Activated T-cell treated with anti-CD3 and anti-CD28 coated beads, Interleukin-2, amount 50 U/mL, for 72 hours (primary cell): ENCODE measurements around the gene NDC1. TPM values are rescaled to one million over a fixed set of nuclear protein-coding genes. Genes with fewer than 3 reads are reported as not detected.
"Not testable (repeated sequence)": the region's sequence is repeated elsewhere in the genome, so short reads cannot be mapped to it uniquely, and the experiment has no call there.

Experiments
- ATAC-seq, 2 donors: fragments of 150-1000 bp; cut with Tn5 transposase; replicated peaks in 1 of 2; 2 replicates each; pipeline ENCODE4 v1.10.0; 2021; ENCODE audit warnings: moderate library complexity in 2 of 2, mild to moderate bottlenecking in 1 of 2
- DNase-seq, 2 donors: peaks; one replicate each; pipeline ENCODE4 v3.0.0; 2021 to 2022; ENCODE audit warnings: mixed read lengths in 1 of 2
- H3K27ac Mint-ChIP-seq: one replicate; pipeline ENCODE4 v1.8.0; 2022; ENCODE audit warnings: mild to moderate bottlenecking, moderate library complexity, mixed read lengths
- H3K27me3 Mint-ChIP-seq: one replicate; pipeline ENCODE4 v1.8.0; 2022; ENCODE audit warnings: low read depth, mixed read lengths
- H3K36me3 Mint-ChIP-seq, 2 donors: one replicate each; pipeline ENCODE4 v1.8.0; 2022; ENCODE audit warnings: mixed read lengths in 2 of 2, mild to moderate bottlenecking in 1 of 2; ENCODE audit not compliant: insufficient read depth in 2 of 2
- H3K4me1 Mint-ChIP-seq: one replicate; pipeline ENCODE4 v1.8.0; 2022; ENCODE audit warnings: low read depth, mixed read lengths
- H3K4me3 Mint-ChIP-seq, 2 donors: one replicate each; pipeline ENCODE4 v1.8.0; 2022; ENCODE audit warnings: mild to moderate bottlenecking in 2 of 2, mixed read lengths in 2 of 2, moderate library complexity in 2 of 2
- H3K9me3 Mint-ChIP-seq, 2 donors: one replicate each; pipeline ENCODE4 v1.8.0; 2022; ENCODE audit warnings: mixed read lengths in 2 of 2
- total RNA-seq, 2 donors: library from RNA; stranded (reverse); gene quantifications; one replicate each; pipeline ENCODE4 v1.2.3, GENCODE V29; 2022

Gene NDC1
- total RNA-seq, 2 donors from 2014 or later: 17.1 to 22.8 TPM

GRCh38 chr1:53850082-53850673 is 12.1 kb upstream of the NDC1 start:
- H3K4me3 Mint-ChIP-seq: no peak overlapping the region
- ATAC-seq (no peak), DNase-seq (no peak)
- no peak overlapping the region for H3K27ac Mint-ChIP-seq
- H3K27me3 Mint-ChIP-seq: no peaks in the 10 kb centered on the region
- H3K9me3 Mint-ChIP-seq: no peaks in the 10 kb centered on the region
- H3K4me1 Mint-ChIP-seq: no peaks in the 10 kb centered on the region
- peaks cover 2 to 8% of the 10 kb centered on the region in 2 donors for H3K36me3 Mint-ChIP-seq

GRCh38 chr1:53847980-53848379 is 9.9 kb upstream of the NDC1 start:
- no peak overlapping the region for H3K27ac Mint-ChIP-seq
- H3K4me3 Mint-ChIP-seq: no peak overlapping the region
- no peaks in the 10 kb centered on the region for H3K9me3 Mint-ChIP-seq
- H3K4me1 Mint-ChIP-seq: no peaks in the 10 kb centered on the region
- H3K36me3 Mint-ChIP-seq: peaks cover 2 to 3% of the 10 kb centered on the region in 2 donors
- no peak for ATAC-seq
- H3K27me3 Mint-ChIP-seq: no peaks in the 10 kb centered on the region
- DNase-seq: no peak

- peaks cover 9% of the 10 kb centered on the region for H3K4me1 Mint-ChIP-seq
- H3K27me3 Mint-ChIP-seq: no peaks in the 10 kb centered on the region
- no peak for ATAC-seq
These were observed 4.3 kb upstream of the NDC1 start for GRCh38 chr1:53842347-53842746.

GRCh38 chr1:53838654-53838974 is 518 bp upstream of the NDC1 start:
- peaks cover 36% of the 10 kb centered on the region for H3K4me1 Mint-ChIP-seq
- peak overlapping the region; percentile 97 to 100 for H3K4me3 Mint-ChIP-seq
- H3K36me3 Mint-ChIP-seq: peaks cover 4 to 12% of the 10 kb centered on the region in 2 donors
- H3K27me3 Mint-ChIP-seq: no peaks in the 10 kb centered on the region
- no peak for ATAC-seq
- H3K9me3 Mint-ChIP-seq: no peaks in the 10 kb centered on the region
- DNase-seq: no peak
- peak overlapping the region; percentile 98 for H3K27ac Mint-ChIP-seq

More at GRCh38 chr1:53842347-53842746, 4.3 kb upstream of the NDC1 start:
- Mint-ChIP-seq H3K4me3 (no peak overlapping the region), H3K27ac (no peak overlapping the region), H3K36me3 (peaks cover 4 to 8% of the 10 kb centered on the region in 2 donors), H3K9me3 (no peaks in the 10 kb centered on the region)
- no peak for DNase-seq

GRCh38 chr1:53837646-53837923 is 511 bp downstream of the NDC1 start:
- H3K27ac Mint-ChIP-seq: peak overlapping the region; percentile 95

GRCh38 chr1:53835491-53835890 is 2.6 kb downstream of the NDC1 start:
- Mint-ChIP-seq H3K4me1 (peaks cover 36% of the 10 kb centered on the region), H3K27me3 (no peaks in the 10 kb centered on the region), H3K9me3 (no peaks in the 10 kb centered on the region), H3K36me3 (peaks cover 5 to 15% of the 10 kb centered on the region in 2 donors), H3K4me3 (peak overlapping the region in 1 of 2 donors; percentile 85), H3K27ac (peak overlapping the region; percentile 94)
- no peak for ATAC-seq
- no peak for DNase-seq

More at GRCh38 chr1:53837646-53837923, 511 bp downstream of the NDC1 start:
- Mint-ChIP-seq H3K4me3 (peak overlapping the region; percentile 97 to 100), H3K27me3 (no peaks in the 10 kb centered on the region), H3K4me1 (peaks cover 36% of the 10 kb centered on the region), H3K9me3 (no peaks in the 10 kb centered on the region), H3K36me3 (peaks cover 6 to 13% of the 10 kb centered on the region in 2 donors)
- ATAC-seq (no peak), DNase-seq (no peak)

- no peak for ATAC-seq
- no peaks in the 10 kb centered on the region for H3K27me3 Mint-ChIP-seq
- no peak overlapping the region for H3K4me3 Mint-ChIP-seq
- H3K9me3 Mint-ChIP-seq: no peaks in the 10 kb centered on the region
- H3K27ac Mint-ChIP-seq: no peak overlapping the region
- no peak for DNase-seq
- peaks cover 36% of the 10 kb centered on the region for H3K4me1 Mint-ChIP-seq
- peaks cover 5 to 16% of the 10 kb centered on the region in 2 donors for H3K36me3 Mint-ChIP-seq
These were observed 3.3 kb downstream of the NDC1 start for GRCh38 chr1:53834776-53835175.

GRCh38 chr1:53833393-53833792 is 4.7 kb downstream of the NDC1 start:
- Mint-ChIP-seq H3K4me3 (no peak overlapping the region), H3K27ac (no peak overlapping the region), H3K36me3 (peaks cover 5 to 19% of the 10 kb centered on the region in 2 donors), H3K4me1 (peaks cover 27% of the 10 kb centered on the region), H3K27me3 (no peaks in the 10 kb centered on the region), H3K9me3 (no peaks in the 10 kb centered on the region)
- ATAC-seq: no peak
- DNase-seq: no peak

- no peak for ATAC-seq
- Mint-ChIP-seq H3K4me3 (no peak overlapping the region), H3K27me3 (no peaks in the 10 kb centered on the region), H3K9me3 (no peaks in the 10 kb centered on the region), H3K36me3 (peaks cover 6 to 12% of the 10 kb centered on the region in 2 donors), H3K4me1 (no peaks in the 10 kb centered on the region), H3K27ac (no peak overlapping the region)
- DNase-seq: no peak
These were observed 11.7 kb downstream of the NDC1 start for GRCh38 chr1:53826367-53826766.

GRCh38 chr1:53825306-53825705 is 12.8 kb downstream of the NDC1 start:
- H3K4me1 Mint-ChIP-seq: no peaks in the 10 kb centered on the region
- no peak overlapping the region for H3K4me3 Mint-ChIP-seq
- H3K36me3 Mint-ChIP-seq: peaks cover 6 to 12% of the 10 kb centered on the region in 2 donors
- DNase-seq (no peak), ATAC-seq (no peak)
- H3K27ac Mint-ChIP-seq: no peak overlapping the region
- H3K9me3 Mint-ChIP-seq: no peaks in the 10 kb centered on the region
- no peaks in the 10 kb centered on the region for H3K27me3 Mint-ChIP-seq

GRCh38 chr1:53822931-53823330 is 15.2 kb downstream of the NDC1 start:
- H3K27me3 Mint-ChIP-seq: no peaks in the 10 kb centered on the region
- H3K4me1 Mint-ChIP-seq: peaks cover 3% of the 10 kb centered on the region
- ATAC-seq: no peak
- H3K36me3 Mint-ChIP-seq: peaks cover 8 to 20% of the 10 kb centered on the region in 2 donors
- no peak overlapping the region for H3K27ac Mint-ChIP-seq
- DNase-seq: no peak
- H3K9me3 Mint-ChIP-seq: no peaks in the 10 kb centered on the region
- no peak overlapping the region for H3K4me3 Mint-ChIP-seq

GRCh38 chr1:53821380-53821779 is 16.7 kb downstream of the NDC1 start:
- no peak for ATAC-seq
- H3K4me3 Mint-ChIP-seq: no peak overlapping the region
- H3K27ac Mint-ChIP-seq: no peak overlapping the region
- peaks cover 8 to 20% of the 10 kb centered on the region in 2 donors for H3K36me3 Mint-ChIP-seq
- DNase-seq: no peak
- H3K27me3 Mint-ChIP-seq: no peaks in the 10 kb centered on the region
- H3K9me3 Mint-ChIP-seq: no peaks in the 10 kb centered on the region
- peaks cover 3% of the 10 kb centered on the region for H3K4me1 Mint-ChIP-seq

- DNase-seq (no peak), ATAC-seq (no peak)
- Mint-ChIP-seq H3K36me3 (peaks cover 8 to 27% of the 10 kb centered on the region in 2 donors), H3K4me1 (peaks cover 7% of the 10 kb centered on the region), H3K27me3 (no peaks in the 10 kb centered on the region), H3K4me3 (no peak overlapping the region), H3K9me3 (no peaks in the 10 kb centered on the region), H3K27ac (no peak overlapping the region)
These were observed 18.7 kb downstream of the NDC1 start for GRCh38 chr1:53819387-53819786.

- ATAC-seq, H3K27me3 Mint-ChIP-seq, H3K9me3 Mint-ChIP-seq, H3K4me3 Mint-ChIP-seq, DNase-seq, H3K27ac Mint-ChIP-seq: not testable (repeated sequence)
- peaks cover 16 to 50% of the 10 kb centered on the region in 2 donors for H3K36me3 Mint-ChIP-seq
- peaks cover 13% of the 10 kb centered on the region for H3K4me1 Mint-ChIP-seq
These were observed 21.5 kb downstream of the NDC1 start for GRCh38 chr1:53816584-53816983.
